Spleen (tissue), 11 donors: ENCODE data around the gene FGGY. TPM values are rescaled to one million over a fixed set of nuclear protein-coding genes. Genes with fewer than 3 reads are reported as not detected.

Source experiments
- DNase-seq: peaks from one replicate; pipeline ENCODE4 v3.0.0-alpha.2; 2020
- H3K27ac ChIP-seq, 8 donors: fragments of 200-600 bp; sonication (generic) in 7 of 8; 1 replicate in 4 of 8; 2 replicates in 4 of 8; pipeline versions ENCODE4 v1.5.0 to v1.8.0; 2016 to 2021; ENCODE audit warnings: inconsistent platforms in 4 of 8, mild to moderate bottlenecking in 4 of 8, moderate library complexity in 1 of 8
- H3K27me3 ChIP-seq, 7 donors: fragments of 200-600 bp; sonication (generic) in 6 of 7; replicated peaks in 1 of 7; 1 replicate in 4 of 7; 2 replicates in 3 of 7; pipeline versions ENCODE4 v1.5.0 to v1.8.0; 2016 to 2021; ENCODE audit warnings: inconsistent platforms in 3 of 7, mild to moderate bottlenecking in 1 of 7
- H3K36me3 ChIP-seq, 6 donors: fragments of 200-600 bp; sonication (generic) in 5 of 6; 1 replicate in 4 of 6; 2 replicates in 2 of 6; pipeline versions ENCODE4 v1.5.0 to v1.8.0; 2016 to 2021; ENCODE audit warnings: inconsistent platforms in 2 of 6
- H3K4me1 ChIP-seq, 6 donors: fragments of 200-600 bp; sonication (generic) in 5 of 6; 1 replicate in 3 of 6; 2 replicates in 3 of 6; pipeline versions ENCODE4 v1.5.0 to v1.8.0; 2016 to 2021; ENCODE audit warnings: inconsistent platforms in 3 of 6
- H3K4me3 ChIP-seq, 8 donors: fragments of 200-600 bp; sonication (generic) in 7 of 8; 1 replicate in 4 of 8; 2 replicates in 4 of 8; pipeline versions ENCODE4 v1.5.0 to v1.8.0; 2016 to 2021; ENCODE audit warnings: inconsistent platforms in 4 of 8, mild to moderate bottlenecking in 4 of 8, moderate library complexity in 2 of 8
- H3K9me3 ChIP-seq, 8 donors: fragments of 200-600 bp; sonication (generic) in 7 of 8; 1 replicate in 4 of 8; 2 replicates in 4 of 8; pipeline versions ENCODE4 v1.5.0 to v1.8.0; 2016 to 2021; ENCODE audit warnings: inconsistent platforms in 4 of 8
- CTCF ChIP-seq, 11 experiments: fragments of 200-600 bp in 7 of 11; fragments of 450-650 bp in 4 of 11; sonication (generic) in 4 of 11; IDR thresholded peaks in 8 of 11; conservative IDR thresholded peaks in 3 of 11; 1 replicate in 7 of 11; 2 replicates in 4 of 11; pipeline versions ENCODE4 v1.4.0 to v1.8.0; 2016 to 2021; ENCODE audit warnings: antibody characterized with exemption in 11 of 11, inconsistent platforms in 4 of 11, mild to moderate bottlenecking in 1 of 11
- POLR2A ChIP-seq, 3 donors: fragments of 450-650 bp; IDR thresholded peaks; one replicate each; pipeline ENCODE4 v1.5.1; 2017; ENCODE audit warnings: antibody characterized with exemption in 3 of 3, mild to moderate bottlenecking in 1 of 3
- POLR2AphosphoS5 ChIP-seq, 3 donors: sonication (generic); formaldehyde crosslinking; IDR thresholded peaks; one replicate each; pipeline ENCODE4 v1.5.1; 2017; ENCODE audit warnings: antibody characterized with exemption in 3 of 3
- WGBS, 5 donors: extraction: QIAGEN DNeasy Blood & Tissue Kit in 3 of 5; methylation state at CpG; one replicate each; pipeline versions ENCODE4 v1.1.5 to v1.1.7; 2013 to 2018; 5-methylcytosine and 5-hydroxymethylcytosine counted together
- intact Hi-C: fragments of 100-400 bp; cut with DNase I; formaldehyde crosslinking; loops from one replicate; pipeline ENCODE4 v1.15.0; 2023; ENCODE audit warnings: low total_unique reads
- polyA plus RNA-seq, 3 donors: library from polyadenylated mRNA; stranded (reverse); fragments of 200-250 nt; gene quantifications; one replicate each; pipeline ENCODE4 v1.2.1, GENCODE V29; 2013
- total RNA-seq, 7 donors: library from RNA; depleted of rRNA in 3 of 7; stranded (reverse); fragments of >200 nt in 3 of 7; fragmentation: NEBNext Ultra II Directional in 4 of 7; extraction: Animal tissue kit (Norgen Biotek cat#: 25700) in 4 of 7; gene quantifications; one replicate each; pipeline versions ENCODE4 v1.1.0 to v1.2.1, GENCODE V29; 2016 to 2021
- donor health status: healthy with polysubstance abuse.
- donor health status: DM: no; HTN: no; CAD: no; lungs with moderate emphysema.
- donor health status: DM: no; HTN: no; CAD: no.
- donor health status: Bipolar disorder and iron deficiency.
- donor health status: healthy.
- donor health status: DM: no; HTN: no; CAD: no.
- donor health status: DM: yes; HTN: yes; CAD: no.

The FGGY gene
- total and polyA plus RNA-seq, 10 donors = 1.7 to 27.8 (median 13.2) TPM

GRCh38 chr1:59443310-59443709, 146.4 kb downstream of the FGGY start:
- no peaks in the 10 kb centered on the region for H3K36me3 ChIP-seq
- H3K4me1 ChIP-seq = peaks cover 0 to 3% (median 0%) of the 10 kb centered on the region in 6 donors
- H3K9me3 ChIP-seq = no peaks in the 10 kb centered on the region
- no peaks in the 10 kb centered on the region for H3K27me3 ChIP-seq
- intact Hi-C loops = no loop called here
- no peak overlapping the region for H3K27ac ChIP-seq
- TF ChIP-seq POLR2A (IDR thresholded peaks at IDR 0.05) (no peak), POLR2AphosphoS5 (IDR thresholded peaks at IDR 0.05) (no peak), CTCF (IDR thresholded peaks at IDR 0.05 in 8 of 11, conservative IDR thresholded peaks at IDR 0.05 in 3 of 11) (no peak)
- H3K4me3 ChIP-seq = no peak overlapping the region
- DNase-seq = no peak
- whole genome bisulfite sequencing, 5 donors = 55 to 86% (median 71%) methylated on average over 1 of the region's 1 CpG

GRCh38 chr1:59444520-59444919, 147.6 kb downstream of the FGGY start:
- TF ChIP-seq POLR2AphosphoS5 (IDR thresholded peaks at IDR 0.05) (no peak), POLR2A (IDR thresholded peaks at IDR 0.05) (no peak), CTCF (IDR thresholded peaks at IDR 0.05 in 8 of 11, conservative IDR thresholded peaks at IDR 0.05 in 3 of 11) (no peak)
- Histone ChIP-seq H3K27me3 (no peaks in the 10 kb centered on the region), H3K27ac (no peak overlapping the region), H3K4me3 (no peak overlapping the region), H3K4me1 (peaks cover 0 to 3% (median 0%) of the 10 kb centered on the region in 6 donors), H3K9me3 (no peaks in the 10 kb centered on the region), H3K36me3 (no peaks in the 10 kb centered on the region)
- DNase-seq = no peak
- intact Hi-C loops = no loop called here
- WGBS, 5 donors = 95 to 98% (median 96%) methylated on average over 6 of the region's 6 CpGs

- TF ChIP-seq POLR2AphosphoS5 (IDR thresholded peaks at IDR 0.05) = no peak
- TF ChIP-seq POLR2A (IDR thresholded peaks at IDR 0.05) = no peak
- DNase-seq = no peak
- H3K27me3 ChIP-seq = no peaks in the 10 kb centered on the region
- H3K36me3 ChIP-seq = no peaks in the 10 kb centered on the region
- peaks cover 0 to 3% (median 0%) of the 10 kb centered on the region in 6 donors for H3K4me1 ChIP-seq
- no peak overlapping the region for H3K4me3 ChIP-seq
- 60 to 83% (median 79%) methylated on average over 1 of the region's 1 CpG for WGBS, 5 donors
- H3K9me3 ChIP-seq = no peaks in the 10 kb centered on the region
- H3K27ac ChIP-seq = no peak overlapping the region
- intact Hi-C loops = no loop called here
These were observed 148.1 kb downstream of the FGGY start for GRCh38 chr1:59445040-59445439.

- no peaks in the 10 kb centered on the region for H3K36me3 ChIP-seq
These were observed 149.5 kb downstream of the FGGY start for GRCh38 chr1:59446257-59446901.

More at GRCh38 chr1:59446257-59446901, 149.5 kb downstream of the FGGY start:
- Histone ChIP-seq H3K4me3 (no peak overlapping the region), H3K9me3 (no peaks in the 10 kb centered on the region), H3K4me1 (peaks cover 0 to 3% (median 0%) of the 10 kb centered on the region in 6 donors), H3K27ac (no peak overlapping the region), H3K27me3 (no peaks in the 10 kb centered on the region)
- 86 to 92% (median 91%) methylated on average over 9 of the region's 9 CpGs for WGBS, 5 donors
- no peak for TF ChIP-seq POLR2A (IDR thresholded peaks at IDR 0.05)
- no peak for TF ChIP-seq POLR2AphosphoS5 (IDR thresholded peaks at IDR 0.05)
- TF ChIP-seq CTCF (IDR thresholded peaks at IDR 0.05 in 8 of 11, conservative IDR thresholded peaks at IDR 0.05 in 3 of 11) = no peak
- intact Hi-C loops = no loop called here
- DNase-seq = no peak
